ENCODE data around the gene MKRN1. TPM values are rescaled to one million over a fixed set of nuclear protein-coding genes. Genes with fewer than 3 reads are reported as not detected.
"Not testable (repeated sequence)": the region's sequence is repeated elsewhere in the genome, so short reads cannot be mapped to it uniquely, and the experiment has no call there.

The MKRN1 gene
- total and polyA plus RNA-seq, 4 donors, result 46.9 to 104 (median 62.0) TPM

- no peaks in the 10 kb centered on the region for H3K9me3 ChIP-seq (ENCODE audit: control insufficient read depth in 4 of 4, insufficient read depth in 3 of 4, low read length in 3 of 4)
- H3K27ac ChIP-seq (ENCODE audit: low read depth in 1 of 2, low read length in 1 of 2), result no peak overlapping the region
- H3K4me1 ChIP-seq (ENCODE audit: control insufficient read depth in 5 of 5, insufficient read depth in 5 of 5, low read length in 5 of 5), result peaks cover 0 to 2% (median 0%) of the 10 kb centered on the region in 5 donors
- no peaks in the 10 kb centered on the region for H3K27me3 ChIP-seq (ENCODE audit: control insufficient read depth in 3 of 3, insufficient read depth in 3 of 3, low read length in 2 of 3)
- H3K36me3 ChIP-seq (ENCODE audit: control insufficient read depth in 4 of 4, insufficient read depth in 4 of 4, low read length in 4 of 4), result peaks cover 22 to 50% (median 37%) of the 10 kb centered on the region in 4 donors
- 90 to 93% methylated on average over 3 of the region's 3 CpGs for WGBS, 2 donors
- no peak for ATAC-seq (ENCODE audit: insufficient read depth, low FRiP score)
- no peak for TF ChIP-seq CTCF (IDR thresholded peaks at IDR 0.05; ENCODE audit: control extremely low read depth, extremely low read depth)
- no peak overlapping the region for H3K4me3 ChIP-seq
- DNase-seq, result no peak
- H3K9ac ChIP-seq (ENCODE audit: insufficient read depth in 1 of 2, low read length in 2 of 2), result no peak overlapping the region
These were observed 21.1 kb downstream of the MKRN1 start for GRCh38 chr7:140458201-140458600.

GRCh38 chr7:140456551-140457051 is 22.7 kb downstream of the MKRN1 start:
- Histone ChIP-seq H3K27ac (ENCODE audit: low read depth in 1 of 2, low read length in 1 of 2) (no peak overlapping the region), H3K4me1 (ENCODE audit: control insufficient read depth in 5 of 5, insufficient read depth in 5 of 5, low read length in 5 of 5) (peaks cover 0 to 2% (median 0%) of the 10 kb centered on the region in 5 donors), H3K36me3 (ENCODE audit: control insufficient read depth in 4 of 4, insufficient read depth in 4 of 4, low read length in 4 of 4) (peaks cover 22 to 46% (median 37%) of the 10 kb centered on the region in 4 donors), H3K27me3 (ENCODE audit: control insufficient read depth in 3 of 3, insufficient read depth in 3 of 3, low read length in 2 of 3) (no peaks in the 10 kb centered on the region), H3K4me3 (no peak overlapping the region), H3K9ac (ENCODE audit: insufficient read depth in 1 of 2, low read length in 2 of 2) (no peak overlapping the region), H3K9me3 (ENCODE audit: control insufficient read depth in 4 of 4, insufficient read depth in 3 of 4, low read length in 3 of 4) (no peaks in the 10 kb centered on the region)
- TF ChIP-seq CTCF (IDR thresholded peaks at IDR 0.05; ENCODE audit: control extremely low read depth, extremely low read depth), result no peak
- WGBS, 2 donors, result 77 to 91% methylated on average over 9 of the region's 9 CpGs
- peak; percentile 27 for ATAC-seq (ENCODE audit: insufficient read depth, low FRiP score)
- DNase-seq, result no peak

- WGBS, 2 donors, result 57 to 65% methylated on average over 4 of the region's 4 CpGs
- DNase-seq (no peak), ATAC-seq (ENCODE audit: insufficient read depth, low FRiP score) (no peak)
- H3K9me3 ChIP-seq (ENCODE audit: control insufficient read depth in 4 of 4, insufficient read depth in 3 of 4, low read length in 3 of 4), result no peaks in the 10 kb centered on the region
- H3K9ac ChIP-seq (ENCODE audit: insufficient read depth in 1 of 2, low read length in 2 of 2), result no peak overlapping the region
- H3K4me1 ChIP-seq (ENCODE audit: control insufficient read depth in 5 of 5, insufficient read depth in 5 of 5, low read length in 5 of 5), result peaks cover 0 to 2% (median 0%) of the 10 kb centered on the region in 5 donors
- no peak overlapping the region for H3K27ac ChIP-seq (ENCODE audit: low read depth in 1 of 2, low read length in 1 of 2)
- no peak overlapping the region for H3K4me3 ChIP-seq
- H3K27me3 ChIP-seq (ENCODE audit: control insufficient read depth in 3 of 3, insufficient read depth in 3 of 3, low read length in 2 of 3), result no peaks in the 10 kb centered on the region
- TF ChIP-seq CTCF (IDR thresholded peaks at IDR 0.05; ENCODE audit: control extremely low read depth, extremely low read depth), result no peak
- peaks cover 22 to 43% (median 36%) of the 10 kb centered on the region in 4 donors for H3K36me3 ChIP-seq (ENCODE audit: control insufficient read depth in 4 of 4, insufficient read depth in 4 of 4, low read length in 4 of 4)
These were observed 23.6 kb downstream of the MKRN1 start for GRCh38 chr7:140455743-140456142.

GRCh38 chr7:140454657-140455015 is 24.7 kb downstream of the MKRN1 start:
- 71 to 76% methylated on average over 8 of the region's 8 CpGs for WGBS, 2 donors
- Histone ChIP-seq H3K9ac (ENCODE audit: insufficient read depth in 1 of 2, low read length in 2 of 2) (no peak overlapping the region), H3K4me1 (ENCODE audit: control insufficient read depth in 5 of 5, insufficient read depth in 5 of 5, low read length in 5 of 5) (peaks cover 0 to 4% (median 0%) of the 10 kb centered on the region in 5 donors), H3K9me3 (ENCODE audit: control insufficient read depth in 4 of 4, insufficient read depth in 3 of 4, low read length in 3 of 4) (no peaks in the 10 kb centered on the region), H3K36me3 (ENCODE audit: control insufficient read depth in 4 of 4, insufficient read depth in 4 of 4, low read length in 4 of 4) (peaks cover 20 to 38% (median 35%) of the 10 kb centered on the region in 4 donors), H3K27me3 (ENCODE audit: control insufficient read depth in 3 of 3, insufficient read depth in 3 of 3, low read length in 2 of 3) (no peaks in the 10 kb centered on the region), H3K4me3 (no peak overlapping the region), H3K27ac (ENCODE audit: low read depth in 1 of 2, low read length in 1 of 2) (no peak overlapping the region)
- TF ChIP-seq CTCF (IDR thresholded peaks at IDR 0.05; ENCODE audit: control extremely low read depth, extremely low read depth), result no peak
- no peak for DNase-seq
- ATAC-seq (ENCODE audit: insufficient read depth, low FRiP score), result no peak

GRCh38 chr7:140453785-140454656 is 25.3 kb downstream of the MKRN1 start:
- not testable (repeated sequence) for H3K27ac ChIP-seq (ENCODE audit: low read depth in 1 of 2, low read length in 1 of 2); DNase-seq; H3K27me3 ChIP-seq (ENCODE audit: control insufficient read depth in 3 of 3, insufficient read depth in 3 of 3, low read length in 2 of 3); H3K9ac ChIP-seq (ENCODE audit: insufficient read depth in 1 of 2, low read length in 2 of 2); H3K9me3 ChIP-seq (ENCODE audit: control insufficient read depth in 4 of 4, insufficient read depth in 3 of 4, low read length in 3 of 4); ATAC-seq (ENCODE audit: insufficient read depth, low FRiP score); H3K4me3 ChIP-seq; H3K4me1 ChIP-seq (ENCODE audit: control insufficient read depth in 5 of 5, insufficient read depth in 5 of 5, low read length in 5 of 5)
- 85 to 88% methylated on average over 9 of the region's 9 CpGs for WGBS, 2 donors
- peaks cover 18 to 38% (median 32%) of the 10 kb centered on the region in 4 donors for H3K36me3 ChIP-seq (ENCODE audit: control insufficient read depth in 4 of 4, insufficient read depth in 4 of 4, low read length in 4 of 4)

Measured in lung (tissue), 12 donors.